GM13976 (cell line): Measurements from ENCODE around the gene DNAH14.
"Not testable (repeated sequence)": the region's sequence is repeated elsewhere in the genome, so short reads cannot be mapped to it uniquely, and the experiment has no call there.

ENCODE experiments used
- DNase-seq: peaks from one replicate; pipeline ENCODE4 v3.0.0; 2012; ENCODE audit warnings: low spot score
- CTCF ChIP-seq: IDR thresholded peaks from 2 replicates; pipeline ENCODE4 v1.5.1; 2012; ENCODE audit warnings: borderline replicate concordance, mild to moderate bottlenecking; ENCODE audit not compliant: insufficient read depth; ENCODE audit errors: extremely low read depth, missing control alignments, control extremely low read depth
- in situ Hi-C: fragments of 300-500 bp; cut with MboI; formaldehyde crosslinking; loops from one replicate; pipeline ENCODE4 v1.12.0; 2022; ENCODE audit warnings: low sequenced_read_pairs, mixed read lengths, inconsistent platforms; ENCODE audit not compliant: unreplicated experiment

DNAH14 gene

GRCh38 chr1:224996266-224996665 is 66.8 kb downstream of the DNAH14 start:
- in situ Hi-C loops, result no loop called here
- TF ChIP-seq CTCF, result no peak
- DNase-seq, result no peak

- in situ Hi-C loops, result no loop called here
- no peak for TF ChIP-seq CTCF
- no peak for DNase-seq
Measured at GRCh38 chr1:224998185-224998584, 68.7 kb downstream of the DNAH14 start.

- TF ChIP-seq CTCF, result no peak
- no peak for DNase-seq
- in situ Hi-C loops, result no loop called here
Measured at GRCh38 chr1:225004396-225004795, 74.9 kb downstream of the DNAH14 start.

GRCh38 chr1:225006352-225006751 is 76.9 kb downstream of the DNAH14 start:
- DNase-seq, in situ Hi-C loops: not testable (repeated sequence)

- in situ Hi-C loops, DNase-seq: not testable (repeated sequence)
Measured at GRCh38 chr1:225008050-225008449, 78.6 kb downstream of the DNAH14 start.

- in situ Hi-C loops, result no loop called here
- DNase-seq, result no peak
- TF ChIP-seq CTCF, result no peak
Measured at GRCh38 chr1:225021037-225021436, 91.6 kb downstream of the DNAH14 start.

GRCh38 chr1:225026701-225027100 is 97.2 kb downstream of the DNAH14 start:
- DNase-seq, result no peak
- in situ Hi-C loops, result no loop called here
- TF ChIP-seq CTCF, result no peak

- in situ Hi-C loops, DNase-seq: not testable (repeated sequence)
Measured at GRCh38 chr1:225036441-225036840, 107.0 kb downstream of the DNAH14 start.
